GM23338 (cell line): ENCODE results near the gene MAPK11. TPM values are rescaled to one million over a fixed set of nuclear protein-coding genes. Genes with fewer than 3 reads are reported as not detected.
A peak's percentile ranks its signal among the peaks of the same experiment; 100 is the strongest.

Experiments
- ATAC-seq: fragments of 200-7000 bp; cut with Tn5 transposase; 3 replicates; pipeline ENCODE4 v1.9.1; 2020
- DNase-seq: peaks from one replicate; pipeline ENCODE4 v3.0.0-alpha.2; 2015; ENCODE audit warnings: low spot score
- H2AFZ ChIP-seq: fragments of 200-600 bp; sonication (generic); 2 replicates; pipeline ENCODE4 v1.8.0; 2016; ENCODE audit warnings: antibody characterized with exemption, mild to moderate bottlenecking, moderate library complexity
- H3F3A ChIP-seq: fragments of 200-600 bp; sonication (generic); replicated peaks from 2 replicates; pipeline ENCODE4 v1.8.0; 2017; ENCODE audit warnings: antibody characterized with exemption, mixed run types, low read depth
- H3K27ac ChIP-seq: fragments of 200-600 bp; sonication (generic); 2 replicates; pipeline ENCODE4 v1.6.1; 2016; ENCODE audit warnings: low read depth
- H3K27me3 ChIP-seq: fragments of 200-600 bp; sonication (generic); 2 replicates; pipeline ENCODE4 v1.8.0; 2016; ENCODE audit warnings: mild to moderate bottlenecking, mixed run types, moderate library complexity; ENCODE audit not compliant: insufficient read depth
- H3K36me3 ChIP-seq: fragments of 200-600 bp; sonication (generic); 2 replicates; pipeline ENCODE4 v1.8.0; 2016; ENCODE audit warnings: mild to moderate bottlenecking; ENCODE audit not compliant: insufficient read depth
- H3K4me1 ChIP-seq: fragments of 200-600 bp; sonication (generic); 2 replicates; pipeline ENCODE4 v1.8.0; 2016; ENCODE audit warnings: mild to moderate bottlenecking, moderate library complexity; ENCODE audit not compliant: insufficient read depth
- H3K4me2 ChIP-seq: fragments of 200-600 bp; sonication (generic); 2 replicates; pipeline ENCODE4 v1.7.1; 2017; ENCODE audit warnings: mixed run types
- H3K4me3 ChIP-seq: fragments of 200-600 bp; sonication (generic); 2 replicates; pipeline ENCODE4 v1.6.1; 2016; ENCODE audit warnings: mixed run types
- H3K79me2 ChIP-seq: fragments of 200-600 bp; sonication (generic); replicated peaks from 2 replicates; pipeline ENCODE4 v1.8.0; 2017; ENCODE audit warnings: mild to moderate bottlenecking; ENCODE audit not compliant: insufficient read depth
- H3K9me2 ChIP-seq: fragments of 200-600 bp; sonication (generic); 2 replicates; pipeline ENCODE4 v1.8.0; 2017; ENCODE audit not compliant: insufficient read depth
- H4K20me1 ChIP-seq: fragments of 200-600 bp; sonication (generic); replicated peaks from 2 replicates; pipeline ENCODE4 v1.8.0; 2017; ENCODE audit warnings: mild to moderate bottlenecking; ENCODE audit not compliant: insufficient read depth
- H3K27ac Mint-ChIP-seq: 2 replicates; pipeline ENCODE4 v1.8.0; 2020; ENCODE audit warnings: inconsistent platforms, mild to moderate bottlenecking, moderate library complexity, mixed read lengths
- H3K27me3 Mint-ChIP-seq: 3 replicates; pipeline ENCODE4 v1.8.0; 2022; ENCODE audit warnings: low read depth, mild to moderate bottlenecking, moderate library complexity, mixed read lengths, inconsistent platforms; ENCODE audit not compliant: insufficient read depth, poor library complexity
- H3K36me3 Mint-ChIP-seq: 3 replicates; pipeline ENCODE4 v1.8.0; 2021; ENCODE audit warnings: low read depth, mild to moderate bottlenecking, inconsistent platforms, moderate library complexity, mixed read lengths
- H3K4me1 Mint-ChIP-seq: 3 replicates; pipeline ENCODE4 v1.8.0; 2020; ENCODE audit warnings: mild to moderate bottlenecking, inconsistent platforms, mixed read lengths
- H3K4me3 Mint-ChIP-seq: 3 replicates; pipeline ENCODE4 v1.8.0; 2021; ENCODE audit warnings: moderate library complexity, mild to moderate bottlenecking, inconsistent platforms, mixed read lengths
- H3K9me3 Mint-ChIP-seq: 3 replicates; pipeline ENCODE4 v1.8.0; 2020; ENCODE audit warnings: moderate library complexity, mild to moderate bottlenecking, inconsistent platforms, mixed read lengths
- CREB1 ChIP-seq: fragments of 250-450 bp; sonication (Bioruptor Pico); IDR thresholded peaks from 2 replicates; pipeline ENCODE4 v1.5.0; 2020; ENCODE audit warnings: low read depth, mild to moderate bottlenecking, moderate library complexity
- EZH2 ChIP-seq: fragments of 200-600 bp; sonication (generic); IDR thresholded peaks from one replicate; pipeline ENCODE4 v1.8.0; 2017; ENCODE audit warnings: antibody characterized with exemption, mild to moderate bottlenecking, low read depth; ENCODE audit not compliant: unreplicated experiment
- EZH2phosphoT487 ChIP-seq: fragments of 200-600 bp; sonication (generic); IDR thresholded peaks from one replicate; pipeline ENCODE4 v1.8.1; 2018; ENCODE audit warnings: antibody characterized with exemption; ENCODE audit not compliant: unreplicated experiment
- JUNB ChIP-seq: IDR thresholded peaks from one replicate; pipeline ENCODE4 v1.6.1; 2016; ENCODE audit warnings: antibody characterized with exemption; ENCODE audit not compliant: unreplicated experiment
- NANOG ChIP-seq: IDR thresholded peaks from 2 replicates; pipeline ENCODE4 v1.6.1; 2016; ENCODE audit warnings: antibody characterized with exemption, borderline replicate concordance
- POLR2AphosphoS5 ChIP-seq: IDR thresholded peaks from 2 replicates; pipeline ENCODE4 v1.6.1; 2016; ENCODE audit warnings: antibody characterized with exemption, low read depth
- STAT1 ChIP-seq: IDR thresholded peaks from one replicate; pipeline ENCODE4 v1.6.1; 2016; ENCODE audit warnings: antibody characterized with exemption; ENCODE audit not compliant: unreplicated experiment
- ZNF114 ChIP-seq: fragments of 250-450 bp; sonication (Bioruptor Pico); IDR thresholded peaks from 2 replicates; pipeline ENCODE4 v1.5.0; 2020; ENCODE audit warnings: mild to moderate bottlenecking, moderate library complexity
- ZNF331 ChIP-seq: fragments of 250-450 bp; sonication (Bioruptor Pico); IDR thresholded peaks from 2 replicates; pipeline ENCODE4 v1.5.0; 2020; ENCODE audit warnings: low read depth, mild to moderate bottlenecking, moderate library complexity
- polyA plus RNA-seq: library from polyadenylated mRNA; unstranded; fragments of >200 nt; fragmentation: Nextera tagmentation; extraction: Ambion mirVana; gene quantifications from 2 replicates; pipeline ENCODE4 v1.2.1, GENCODE V29; 2016
- total RNA-seq: library from RNA; depleted of rRNA; stranded (reverse); fragments of >200 nt; shearing (Covaris generic); gene quantifications from 2 replicates; pipeline ENCODE4 v1.2.3, GENCODE V29; 2014
- TF ChIP-seq, protein P1 (sequence below), 2 experiments: fragments of 200-600 bp in 1 of 2; sonication (generic) in 1 of 2; conservative IDR thresholded peaks; 2 replicates each; pipeline versions ENCODE4 v1.5.1 to v1.6.1; 2016 to 2017; ENCODE audit warnings: antibody characterized with exemption in 2 of 2, low read depth in 2 of 2, mild to moderate bottlenecking in 2 of 2, moderate library complexity in 1 of 2
- TF ChIP-seq, protein P2 (sequence below): fragments of 250-450 bp; sonication (Bioruptor Pico); IDR thresholded peaks from 2 replicates; pipeline ENCODE4 v1.5.0; 2020; ENCODE audit warnings: mild to moderate bottlenecking, moderate library complexity
- TF ChIP-seq, protein P3 (sequence below): IDR thresholded peaks from 2 replicates; pipeline ENCODE4 v1.6.1; 2016; ENCODE audit warnings: antibody characterized with exemption
- TF ChIP-seq, protein P4 (sequence below): IDR thresholded peaks from one replicate; pipeline ENCODE4 v1.6.1; 2018; ENCODE audit warnings: antibody characterized with exemption; ENCODE audit not compliant: unreplicated experiment

MAPK11 gene
- total and polyA plus RNA-seq, 2 experiments from 2014 or later = 0.34 to 1.9 TPM

DNA sequence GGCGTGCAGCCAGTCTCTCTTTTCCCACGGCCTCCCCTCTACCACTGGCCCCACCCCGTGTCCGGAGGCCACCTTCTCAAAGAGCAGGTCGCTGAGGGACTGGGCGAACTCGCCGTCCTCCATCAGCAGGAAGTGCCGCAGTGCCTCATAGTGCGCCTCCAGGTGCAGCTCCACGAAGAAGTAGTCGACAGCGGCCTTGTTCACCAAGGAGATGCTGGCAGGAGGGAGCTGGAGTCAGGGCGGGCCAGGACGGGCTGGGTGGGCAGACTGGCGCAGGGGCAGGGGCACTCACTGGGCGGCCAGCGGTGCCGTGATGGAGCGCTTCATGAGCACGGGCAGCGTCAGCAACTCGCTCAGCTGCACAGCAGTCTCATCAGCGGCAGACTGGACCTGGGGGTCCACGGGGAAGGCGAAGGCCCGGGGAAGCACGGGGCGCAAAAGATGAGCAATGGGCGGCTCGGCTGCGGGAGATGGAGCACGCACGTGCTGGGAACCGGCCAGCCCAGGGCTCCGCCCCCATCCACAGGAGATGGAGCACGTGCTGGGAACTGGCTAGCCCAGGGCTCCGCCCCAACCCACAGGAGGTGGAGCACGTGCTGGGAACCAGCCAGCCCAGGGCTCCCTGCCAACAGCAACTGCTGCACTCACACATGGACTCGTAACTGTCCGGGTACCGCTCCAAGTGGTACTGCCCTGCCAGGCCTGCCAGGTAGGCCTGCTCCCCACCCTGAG, 51.0 kb downstream of the MAPK11 start:
- H3K4me1 ChIP-seq = no peaks in the 10 kb centered on the region; the same call in 1 of the 2 replicates
- H4K20me1 ChIP-seq = peaks cover 8% of the 10 kb centered on the region
- Mint-ChIP-seq H3K27ac (no peak overlapping the region), H3K4me1 (peaks cover 2% of the 10 kb centered on the region; the same call in 2 of the 3 replicates), H3K27me3 (peaks cover 1% of the 10 kb centered on the region), H3K9me3 (no peaks in the 10 kb centered on the region), H3K4me3 (no peak overlapping the region; the same call in 2 of the 3 replicates), H3K36me3 (peaks cover 62% of the 10 kb centered on the region)
- no peaks in the 10 kb centered on the region for H3K36me3 ChIP-seq
- no peak overlapping the region for H3K4me3 ChIP-seq
- no peak overlapping the region for H2AFZ ChIP-seq
- no peaks in the 10 kb centered on the region for H3K9me2 ChIP-seq
- peaks cover 5% of the 10 kb centered on the region; the same call in 1 of the 2 replicates for H3K79me2 ChIP-seq
- ATAC-seq (peak; percentile 88), DNase-seq (peak; percentile 77)
- no peak overlapping the region for H3K4me2 ChIP-seq
- TF ChIP-seq JUNB = no peak
- no peak for TF ChIP-seq ZNF331
- TF ChIP-seq EZH2phosphoT487 = no peak
- no peak for TF ChIP-seq EZH2
- no peak for TF ChIP-seq POLR2AphosphoS5
- TF ChIP-seq, protein P1, sequence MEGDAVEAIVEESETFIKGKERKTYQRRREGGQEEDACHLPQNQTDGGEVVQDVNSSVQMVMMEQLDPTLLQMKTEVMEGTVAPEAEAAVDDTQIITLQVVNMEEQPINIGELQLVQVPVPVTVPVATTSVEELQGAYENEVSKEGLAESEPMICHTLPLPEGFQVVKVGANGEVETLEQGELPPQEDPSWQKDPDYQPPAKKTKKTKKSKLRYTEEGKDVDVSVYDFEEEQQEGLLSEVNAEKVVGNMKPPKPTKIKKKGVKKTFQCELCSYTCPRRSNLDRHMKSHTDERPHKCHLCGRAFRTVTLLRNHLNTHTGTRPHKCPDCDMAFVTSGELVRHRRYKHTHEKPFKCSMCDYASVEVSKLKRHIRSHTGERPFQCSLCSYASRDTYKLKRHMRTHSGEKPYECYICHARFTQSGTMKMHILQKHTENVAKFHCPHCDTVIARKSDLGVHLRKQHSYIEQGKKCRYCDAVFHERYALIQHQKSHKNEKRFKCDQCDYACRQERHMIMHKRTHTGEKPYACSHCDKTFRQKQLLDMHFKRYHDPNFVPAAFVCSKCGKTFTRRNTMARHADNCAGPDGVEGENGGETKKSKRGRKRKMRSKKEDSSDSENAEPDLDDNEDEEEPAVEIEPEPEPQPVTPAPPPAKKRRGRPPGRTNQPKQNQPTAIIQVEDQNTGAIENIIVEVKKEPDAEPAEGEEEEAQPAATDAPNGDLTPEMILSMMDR (conservative IDR thresholded peaks at IDR 0.05; ENCODE audit: low read depth in 2 of 2) = no peak
- TF ChIP-seq, protein P2, sequence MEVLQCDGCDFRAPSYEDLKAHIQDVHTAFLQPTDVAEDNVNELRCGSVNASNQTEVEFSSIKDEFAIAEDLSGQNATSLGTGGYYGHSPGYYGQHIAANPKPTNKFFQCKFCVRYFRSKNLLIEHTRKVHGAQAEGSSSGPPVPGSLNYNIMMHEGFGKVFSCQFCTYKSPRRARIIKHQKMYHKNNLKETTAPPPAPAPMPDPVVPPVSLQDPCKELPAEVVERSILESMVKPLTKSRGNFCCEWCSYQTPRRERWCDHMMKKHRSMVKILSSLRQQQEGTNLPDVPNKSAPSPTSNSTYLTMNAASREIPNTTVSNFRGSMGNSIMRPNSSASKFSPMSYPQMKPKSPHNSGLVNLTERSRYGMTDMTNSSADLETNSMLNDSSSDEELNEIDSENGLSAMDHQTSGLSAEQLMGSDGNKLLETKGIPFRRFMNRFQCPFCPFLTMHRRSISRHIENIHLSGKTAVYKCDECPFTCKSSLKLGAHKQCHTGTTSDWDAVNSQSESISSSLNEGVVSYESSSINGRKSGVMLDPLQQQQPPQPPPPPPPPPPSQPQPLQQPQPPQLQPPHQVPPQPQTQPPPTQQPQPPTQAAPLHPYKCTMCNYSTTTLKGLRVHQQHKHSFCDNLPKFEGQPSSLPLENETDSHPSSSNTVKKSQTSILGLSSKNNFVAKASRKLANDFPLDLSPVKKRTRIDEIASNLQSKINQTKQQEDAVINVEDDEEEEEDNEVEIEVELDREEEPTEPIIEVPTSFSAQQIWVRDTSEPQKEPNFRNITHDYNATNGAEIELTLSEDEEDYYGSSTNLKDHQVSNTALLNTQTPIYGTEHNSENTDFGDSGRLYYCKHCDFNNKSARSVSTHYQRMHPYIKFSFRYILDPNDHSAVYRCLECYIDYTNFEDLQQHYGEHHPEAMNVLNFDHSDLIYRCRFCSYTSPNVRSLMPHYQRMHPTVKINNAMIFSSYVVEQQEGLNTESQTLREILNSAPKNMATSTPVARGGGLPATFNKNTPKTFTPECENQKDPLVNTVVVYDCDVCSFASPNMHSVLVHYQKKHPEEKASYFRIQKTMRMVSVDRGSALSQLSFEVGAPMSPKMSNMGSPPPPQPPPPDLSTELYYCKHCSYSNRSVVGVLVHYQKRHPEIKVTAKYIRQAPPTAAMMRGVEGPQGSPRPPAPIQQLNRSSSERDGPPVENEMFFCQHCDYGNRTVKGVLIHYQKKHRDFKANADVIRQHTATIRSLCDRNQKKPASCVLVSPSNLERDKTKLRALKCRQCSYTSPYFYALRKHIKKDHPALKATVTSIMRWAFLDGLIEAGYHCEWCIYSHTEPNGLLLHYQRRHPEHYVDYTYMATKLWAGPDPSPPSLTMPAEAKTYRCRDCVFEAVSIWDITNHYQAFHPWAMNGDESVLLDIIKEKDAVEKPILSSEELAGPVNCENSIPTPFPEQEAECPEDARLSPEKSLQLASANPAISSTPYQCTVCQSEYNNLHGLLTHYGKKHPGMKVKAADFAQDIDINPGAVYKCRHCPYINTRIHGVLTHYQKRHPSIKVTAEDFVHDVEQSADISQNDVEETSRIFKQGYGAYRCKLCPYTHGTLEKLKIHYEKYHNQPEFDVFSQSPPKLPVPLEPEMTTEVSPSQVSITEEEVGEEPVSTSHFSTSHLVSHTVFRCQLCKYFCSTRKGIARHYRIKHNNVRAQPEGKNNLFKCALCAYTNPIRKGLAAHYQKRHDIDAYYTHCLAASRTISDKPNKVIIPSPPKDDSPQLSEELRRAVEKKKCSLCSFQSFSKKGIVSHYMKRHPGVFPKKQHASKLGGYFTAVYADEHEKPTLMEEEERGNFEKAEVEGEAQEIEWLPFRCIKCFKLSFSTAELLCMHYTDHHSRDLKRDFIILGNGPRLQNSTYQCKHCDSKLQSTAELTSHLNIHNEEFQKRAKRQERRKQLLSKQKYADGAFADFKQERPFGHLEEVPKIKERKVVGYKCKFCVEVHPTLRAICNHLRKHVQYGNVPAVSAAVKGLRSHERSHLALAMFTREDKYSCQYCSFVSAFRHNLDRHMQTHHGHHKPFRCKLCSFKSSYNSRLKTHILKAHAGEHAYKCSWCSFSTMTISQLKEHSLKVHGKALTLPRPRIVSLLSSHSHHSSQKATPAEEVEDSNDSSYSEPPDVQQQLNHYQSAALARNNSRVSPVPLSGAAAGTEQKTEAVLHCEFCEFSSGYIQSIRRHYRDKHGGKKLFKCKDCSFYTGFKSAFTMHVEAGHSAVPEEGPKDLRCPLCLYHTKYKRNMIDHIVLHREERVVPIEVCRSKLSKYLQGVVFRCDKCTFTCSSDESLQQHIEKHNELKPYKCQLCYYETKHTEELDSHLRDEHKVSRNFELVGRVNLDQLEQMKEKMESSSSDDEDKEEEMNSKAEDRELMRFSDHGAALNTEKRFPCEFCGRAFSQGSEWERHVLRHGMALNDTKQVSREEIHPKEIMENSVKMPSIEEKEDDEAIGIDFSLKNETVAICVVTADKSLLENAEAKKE (CRISPR knock-in tag) = no peak
- TF ChIP-seq, protein P3, sequence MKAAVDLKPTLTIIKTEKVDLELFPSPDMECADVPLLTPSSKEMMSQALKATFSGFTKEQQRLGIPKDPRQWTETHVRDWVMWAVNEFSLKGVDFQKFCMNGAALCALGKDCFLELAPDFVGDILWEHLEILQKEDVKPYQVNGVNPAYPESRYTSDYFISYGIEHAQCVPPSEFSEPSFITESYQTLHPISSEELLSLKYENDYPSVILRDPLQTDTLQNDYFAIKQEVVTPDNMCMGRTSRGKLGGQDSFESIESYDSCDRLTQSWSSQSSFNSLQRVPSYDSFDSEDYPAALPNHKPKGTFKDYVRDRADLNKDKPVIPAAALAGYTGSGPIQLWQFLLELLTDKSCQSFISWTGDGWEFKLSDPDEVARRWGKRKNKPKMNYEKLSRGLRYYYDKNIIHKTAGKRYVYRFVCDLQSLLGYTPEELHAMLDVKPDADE = no peak
- TF ChIP-seq STAT1 = no peak
- TF ChIP-seq ZNF114 = no peak
- TF ChIP-seq NANOG = no peak
- TF ChIP-seq, protein P4, sequence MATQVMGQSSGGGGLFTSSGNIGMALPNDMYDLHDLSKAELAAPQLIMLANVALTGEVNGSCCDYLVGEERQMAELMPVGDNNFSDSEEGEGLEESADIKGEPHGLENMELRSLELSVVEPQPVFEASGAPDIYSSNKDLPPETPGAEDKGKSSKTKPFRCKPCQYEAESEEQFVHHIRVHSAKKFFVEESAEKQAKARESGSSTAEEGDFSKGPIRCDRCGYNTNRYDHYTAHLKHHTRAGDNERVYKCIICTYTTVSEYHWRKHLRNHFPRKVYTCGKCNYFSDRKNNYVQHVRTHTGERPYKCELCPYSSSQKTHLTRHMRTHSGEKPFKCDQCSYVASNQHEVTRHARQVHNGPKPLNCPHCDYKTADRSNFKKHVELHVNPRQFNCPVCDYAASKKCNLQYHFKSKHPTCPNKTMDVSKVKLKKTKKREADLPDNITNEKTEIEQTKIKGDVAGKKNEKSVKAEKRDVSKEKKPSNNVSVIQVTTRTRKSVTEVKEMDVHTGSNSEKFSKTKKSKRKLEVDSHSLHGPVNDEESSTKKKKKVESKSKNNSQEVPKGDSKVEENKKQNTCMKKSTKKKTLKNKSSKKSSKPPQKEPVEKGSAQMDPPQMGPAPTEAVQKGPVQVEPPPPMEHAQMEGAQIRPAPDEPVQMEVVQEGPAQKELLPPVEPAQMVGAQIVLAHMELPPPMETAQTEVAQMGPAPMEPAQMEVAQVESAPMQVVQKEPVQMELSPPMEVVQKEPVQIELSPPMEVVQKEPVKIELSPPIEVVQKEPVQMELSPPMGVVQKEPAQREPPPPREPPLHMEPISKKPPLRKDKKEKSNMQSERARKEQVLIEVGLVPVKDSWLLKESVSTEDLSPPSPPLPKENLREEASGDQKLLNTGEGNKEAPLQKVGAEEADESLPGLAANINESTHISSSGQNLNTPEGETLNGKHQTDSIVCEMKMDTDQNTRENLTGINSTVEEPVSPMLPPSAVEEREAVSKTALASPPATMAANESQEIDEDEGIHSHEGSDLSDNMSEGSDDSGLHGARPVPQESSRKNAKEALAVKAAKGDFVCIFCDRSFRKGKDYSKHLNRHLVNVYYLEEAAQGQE = no peak
- no peak for TF ChIP-seq CREB1
- H3F3A ChIP-seq = no peaks in the 10 kb centered on the region
- H3K27ac ChIP-seq = no peak overlapping the region
- no peaks in the 10 kb centered on the region for H3K27me3 ChIP-seq
